Activated T-cell treated with anti-CD3 and anti-CD28 coated beads for 48 hours (primary cell): ENCODE measurements around the gene SLC49A4.

ENCODE experiments used
- DNase-seq: peaks from one replicate; pipeline ENCODE4 v3.0.0-alpha.2; 2020; ENCODE audit warnings: low read depth

Gene SLC49A4

DNA sequence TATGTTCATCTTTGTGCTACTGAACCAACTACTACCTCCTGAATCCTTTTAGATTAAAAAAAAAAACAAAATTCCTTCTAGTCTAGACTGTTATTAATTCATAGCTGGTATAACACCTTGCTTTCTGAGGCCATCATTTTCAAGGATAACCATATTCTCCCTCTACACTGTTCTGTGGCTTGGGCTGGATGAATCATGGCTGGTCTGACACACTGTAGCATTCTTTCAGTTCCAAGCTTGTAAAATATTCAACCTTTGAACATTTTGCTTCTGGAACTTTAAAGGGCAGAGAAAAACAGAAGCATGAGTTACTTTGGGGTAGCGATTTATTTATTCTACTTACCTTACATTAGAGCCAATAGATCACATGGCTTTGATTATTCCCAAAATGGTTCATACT, 8.8 kb upstream of the SLC49A4 start:
- DNase-seq, result no peak

GRCh38 chr3:122787872-122788271, 7.0 kb upstream of the SLC49A4 start:
- DNase-seq, result no peak

- no peak for DNase-seq
Observed at GRCh38 chr3:122789585-122790273, 5.1 kb upstream of the SLC49A4 start.

GRCh38 chr3:122793568-122794416, 1.1 kb upstream of the SLC49A4 start, which contains the start of gene HSPBAP1:
Gene HSPBAP1 (minus strand): TSS chr3:122793831. CDS start chr3:122793680, 151 bp downstream.
- peak; percentile 85 for DNase-seq

GRCh38 chr3:122794483-122794778, 438 bp upstream of the SLC49A4 start:
- no peak for DNase-seq

- DNase-seq, result no peak
Observed at GRCh38 chr3:122795674-122796195, 866 bp downstream of the SLC49A4 start.

DNA sequence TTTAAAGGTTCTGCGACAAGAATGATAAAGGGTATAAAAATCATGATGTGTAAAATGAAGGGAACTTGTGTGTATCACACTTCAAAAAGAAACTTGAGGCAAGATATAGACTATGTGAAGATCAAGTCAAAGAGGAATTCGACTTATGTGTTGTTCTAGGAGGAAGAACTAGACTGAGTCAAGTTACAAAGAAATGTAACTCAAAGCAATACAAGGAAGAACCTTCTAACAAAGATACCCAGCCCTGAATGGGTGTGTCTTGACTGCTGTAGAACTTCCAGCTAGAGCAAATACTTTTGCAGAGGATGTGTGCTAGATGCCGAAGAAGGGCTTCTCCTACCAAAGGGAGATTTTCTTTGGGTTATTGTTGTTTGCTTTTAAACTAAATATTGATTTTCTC, 2.4 kb downstream of the SLC49A4 start:
- no peak for DNase-seq

- no peak for DNase-seq
Observed at GRCh38 chr3:122799322-122799721, 4.5 kb downstream of the SLC49A4 start.

- DNase-seq, result no peak
Observed at GRCh38 chr3:122800031-122800430, 5.2 kb downstream of the SLC49A4 start.

DNA sequence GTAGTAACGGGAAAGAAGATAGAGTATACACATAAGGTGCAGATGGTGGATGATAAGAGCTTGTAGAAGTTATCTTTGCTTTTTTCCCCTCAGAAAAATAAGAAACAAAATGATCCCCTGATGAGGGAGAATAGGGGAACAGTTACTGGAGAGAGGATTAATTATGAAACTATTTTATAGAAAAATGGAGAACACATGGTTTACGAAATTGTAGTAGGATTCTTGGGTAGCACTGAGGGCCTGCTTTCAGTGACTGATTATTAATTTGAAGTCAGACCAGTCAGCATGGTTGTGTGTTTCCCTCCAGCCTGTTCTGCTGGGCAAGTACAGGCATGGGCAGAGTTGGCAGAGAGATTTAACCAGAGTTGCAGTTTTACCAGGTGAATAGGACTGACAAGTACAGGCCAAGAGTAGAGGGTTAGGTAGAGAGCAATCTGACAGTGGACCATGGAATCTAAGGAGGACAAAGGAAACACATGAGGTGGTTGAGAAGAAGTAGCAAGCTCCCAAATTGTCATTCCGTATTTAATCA, 5.9 kb downstream of the SLC49A4 start:
- no peak for DNase-seq

DNA sequence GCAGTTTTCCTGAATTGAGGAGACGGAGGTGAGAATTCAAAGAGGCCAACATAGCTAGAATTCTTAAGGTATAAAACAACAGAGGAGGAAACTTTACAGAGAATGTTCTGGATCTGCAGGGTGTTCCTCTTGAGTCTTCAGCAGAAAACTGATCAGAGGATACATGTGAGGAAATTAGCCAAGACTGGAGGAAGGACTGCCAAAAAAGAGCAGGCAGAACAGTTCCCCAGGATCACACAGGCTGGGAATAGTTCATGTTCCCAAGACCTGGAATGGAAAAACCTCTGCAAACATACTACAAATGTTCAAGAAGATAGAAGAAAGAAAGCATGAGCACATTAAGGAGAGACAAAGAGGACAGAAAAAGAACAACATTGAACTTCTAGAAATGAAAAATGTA, 7.5 kb downstream of the SLC49A4 start:
- no peak for DNase-seq

GRCh38 chr3:122803977-122804376, 9.1 kb downstream of the SLC49A4 start:
- no peak for DNase-seq

- no peak for DNase-seq
Observed at GRCh38 chr3:122810734-122811133, 15.9 kb downstream of the SLC49A4 start.

DNA sequence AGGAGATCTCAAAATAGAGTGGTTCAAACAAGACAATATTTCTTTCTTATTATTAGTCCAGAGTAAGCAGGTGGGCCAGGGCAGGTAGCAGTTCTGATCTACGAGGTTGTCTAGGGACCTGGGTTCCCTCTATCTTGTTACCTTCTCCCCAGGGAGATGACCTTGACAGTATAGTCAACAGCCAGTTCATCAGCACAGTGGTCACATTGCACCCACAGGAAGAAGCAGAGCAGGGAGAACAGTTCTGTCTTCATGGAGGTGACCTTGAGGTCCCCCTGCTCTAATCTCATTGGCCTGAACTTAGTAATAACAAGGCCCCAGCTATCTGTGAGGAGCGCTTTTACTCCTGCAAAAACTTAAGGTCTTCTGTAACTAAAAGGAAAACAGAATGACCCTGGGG, 21.7 kb downstream of the SLC49A4 start:
- DNase-seq, result no peak

- no peak for DNase-seq
Observed at GRCh38 chr3:122824465-122825381, 29.9 kb downstream of the SLC49A4 start.

DNA sequence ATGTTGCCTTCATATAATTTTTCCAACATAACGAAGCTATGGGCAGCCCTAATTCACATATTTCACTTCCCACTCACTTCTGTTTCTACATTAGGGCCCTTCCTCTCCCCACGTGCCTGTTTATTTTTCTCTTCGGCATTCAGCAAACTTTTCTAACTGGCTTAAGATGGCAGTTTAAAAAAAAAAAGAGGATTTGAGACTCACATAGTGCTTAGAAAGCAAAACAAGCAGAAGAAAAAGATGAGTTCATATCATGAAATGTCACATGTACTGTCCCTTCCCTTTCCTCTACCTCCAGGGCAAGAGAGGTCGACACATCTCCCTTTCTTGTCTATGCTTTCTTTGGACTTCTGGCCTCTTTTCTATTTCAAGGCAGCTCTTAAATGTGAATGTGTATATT, 30.6 kb downstream of the SLC49A4 start:
- DNase-seq, result no peak

DNA sequence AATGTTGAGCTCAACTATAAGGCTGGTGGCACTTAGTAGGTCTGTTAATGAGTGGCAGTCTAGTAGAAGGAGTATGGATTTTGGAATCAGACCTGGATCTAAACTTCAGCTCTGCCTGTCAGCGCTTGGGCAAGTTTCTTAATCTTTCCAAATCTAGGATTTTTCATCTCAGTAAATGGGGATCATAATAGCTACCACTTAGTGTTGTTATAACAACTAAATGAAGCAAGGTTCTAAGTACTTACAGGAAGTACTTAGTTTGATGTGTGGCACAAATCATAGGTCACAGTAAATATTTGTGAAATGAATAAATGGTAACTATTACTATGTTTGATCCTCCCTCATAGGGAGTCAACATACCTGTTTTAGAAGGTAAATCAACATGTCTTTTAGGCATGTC, 31.4 kb downstream of the SLC49A4 start:
- no peak for DNase-seq

GRCh38 chr3:122828281-122828680, 33.4 kb downstream of the SLC49A4 start:
- DNase-seq, result no peak

DNA sequence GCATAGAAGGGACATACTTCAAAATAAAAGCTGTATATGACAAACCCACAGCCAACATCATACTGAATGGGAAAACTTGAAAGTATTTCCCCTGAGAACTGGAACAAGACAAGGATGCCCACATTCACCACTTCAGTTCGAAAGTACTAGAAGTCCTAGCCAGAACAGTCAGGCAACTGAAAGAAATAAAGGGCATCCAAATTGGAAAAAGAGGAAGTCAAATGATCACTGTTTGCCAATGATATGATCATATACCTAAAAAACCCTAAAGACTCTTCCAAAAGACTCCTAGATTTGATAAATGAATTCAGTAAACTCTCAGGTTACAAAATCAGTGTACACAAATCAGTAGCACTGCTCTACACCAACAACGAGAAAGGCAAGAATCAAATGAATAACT, 40.7 kb downstream of the SLC49A4 start:
- DNase-seq, result no peak

- no peak for DNase-seq
Observed at GRCh38 chr3:122843604-122844003, 48.7 kb downstream of the SLC49A4 start.

DNA sequence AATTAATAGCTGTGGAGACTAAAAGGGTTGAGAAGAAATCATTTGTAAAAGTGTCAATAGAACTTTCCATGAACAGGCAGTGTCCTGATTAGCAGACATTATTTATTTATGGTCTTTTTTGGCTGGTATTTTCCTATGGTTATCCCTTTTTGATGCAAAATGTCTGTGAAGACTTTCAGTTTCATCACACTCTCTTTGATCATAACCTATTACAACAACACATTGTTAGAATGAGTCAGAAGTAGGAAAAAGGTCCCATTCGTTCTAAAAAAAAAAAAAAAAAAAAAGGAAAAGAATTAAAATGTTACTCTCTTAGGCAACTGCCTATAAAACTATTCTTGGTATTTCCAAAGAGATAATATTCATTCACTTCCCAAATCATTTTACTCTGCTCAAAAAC, 62.1 kb downstream of the SLC49A4 start:
- DNase-seq, result no peak

GRCh38 chr3:122858373-122858772, 63.5 kb downstream of the SLC49A4 start:
- no peak for DNase-seq
